HT-29 (cell line): Measurements from ENCODE around the gene PARP9. TPM values are rescaled to one million over a fixed set of nuclear protein-coding genes. Genes with fewer than 3 reads are reported as not detected.

Source experiments
- DNase-seq: peaks from one replicate; pipeline ENCODE4 v3.0.0-alpha.2; 2015; ENCODE audit warnings: low spot score
- small RNA-seq: library from RNA; depleted of rRNA; stranded (forward); fragments of <200 nt; gene quantifications from one replicate; pipeline ENCODE3, GENCODE V24; 2014
- total RNA-seq: library from RNA; depleted of rRNA; stranded (reverse); fragments of >200 nt; shearing (Covaris generic); gene quantifications from 2 replicates; pipeline ENCODE4 v1.2.3, GENCODE V29; 2014; rRNA removed

Gene PARP9
- total RNA-seq, 1 experiment from 2014 or later, result 19.9 TPM

- DNase-seq, result no peak
These were observed 75.7 kb downstream of the PARP9 start for GRCh38 chr3:122488262-122488973.

- no peak for DNase-seq
These were observed 79.1 kb downstream of the PARP9 start for GRCh38 chr3:122484985-122485384.

- DNase-seq, result no peak
These were observed 82.7 kb downstream of the PARP9 start for GRCh38 chr3:122481390-122481789.

Small RNA genes within 50 kb of the gene (small RNA-seq; reads per million reads assigned to genes)
- gene AC096861.1, result not detected

Other genes with a start within 250 kb of the PARP9 start
- gene CSTA, start 239.1 kb downstream of the PARP9 start, total RNA-seq, result not detected in 2 replicates
- gene MIX23, start 181.1 kb downstream of the PARP9 start, total RNA-seq, result 37.8 and 38.3 TPM in 2 replicates
- gene FAM162A, start 180.1 kb downstream of the PARP9 start, total RNA-seq, result 40.5 and 43.3 TPM in 2 replicates
- 2.6 and 3.9 TPM in 2 replicates for gene WDR5B, start 148.2 kb downstream of the PARP9 start, total RNA-seq
- 26.4 and 26.9 TPM in 2 replicates for gene KPNA1, start 49.4 kb downstream of the PARP9 start, total RNA-seq
- gene DTX3L, start within 50 bp of the PARP9 start, total RNA-seq, result 13.9 and 18.3 TPM in 2 replicates
- not detected in 2 replicates for gene PARP15, start 13.3 kb upstream of the PARP9 start, total RNA-seq
- gene PARP14, start 116.5 kb upstream of the PARP9 start, total RNA-seq, result 42.4 and 50.7 TPM in 2 replicates
- 3.5 and 4.1 TPM in 2 replicates for gene HSPBAP1, start 229.5 kb upstream of the PARP9 start, total RNA-seq
- 9.9 and 13.8 TPM in 2 replicates for gene SLC49A4, start 230.8 kb upstream of the PARP9 start, total RNA-seq